Left renal pelvis (tissue), 4 donors: ENCODE measurements around the gene CGB3. TPM values are rescaled to one million over a fixed set of nuclear protein-coding genes. Genes with fewer than 3 reads are reported as not detected.
"Not testable (repeated sequence)": the region's sequence is repeated elsewhere in the genome, so short reads cannot be mapped to it uniquely, and the experiment has no call there.

Experiments
- DNase-seq, 4 donors: peaks; one replicate each; pipeline ENCODE4 v3.0.0-alpha.2; 2013; ENCODE audit warnings: low read depth in 4 of 4, low spot score in 3 of 4
- polyA plus RNA-seq, 4 donors: library from polyadenylated mRNA; unstranded; fragments of 120-200 nt; gene quantifications; one replicate each; pipeline ENCODE4 v1.2.1, GENCODE V29; 2013; ENCODE audit not compliant: insufficient read length in 4 of 4

CGB3 gene
- polyA plus RNA-seq, result under 1 TPM in 1 of 4 donors, not detected in 3; 0.26 TPM

GRCh38 chr19:49024233-49024632, at the start of gene CGB3:
Gene CGB3 (minus strand): TSS chr19:49024333. CDS start chr19:49023971, 362 bp downstream.
- DNase-seq, result not testable (repeated sequence)

- no peak for DNase-seq
Measured at GRCh38 chr19:49071860-49072547, 47.9 kb upstream of the CGB3 start.

GRCh38 chr19:49070416-49070815, 46.3 kb upstream of the CGB3 start:
- no peak for DNase-seq

GRCh38 chr19:49069026-49069425, 44.9 kb upstream of the CGB3 start:
- DNase-seq, result no peak

GRCh38 chr19:49067554-49067953, 43.4 kb upstream of the CGB3 start:
- DNase-seq, result no peak

- no peak for DNase-seq
Measured at GRCh38 chr19:49065905-49066512, 41.9 kb upstream of the CGB3 start.

DNA sequence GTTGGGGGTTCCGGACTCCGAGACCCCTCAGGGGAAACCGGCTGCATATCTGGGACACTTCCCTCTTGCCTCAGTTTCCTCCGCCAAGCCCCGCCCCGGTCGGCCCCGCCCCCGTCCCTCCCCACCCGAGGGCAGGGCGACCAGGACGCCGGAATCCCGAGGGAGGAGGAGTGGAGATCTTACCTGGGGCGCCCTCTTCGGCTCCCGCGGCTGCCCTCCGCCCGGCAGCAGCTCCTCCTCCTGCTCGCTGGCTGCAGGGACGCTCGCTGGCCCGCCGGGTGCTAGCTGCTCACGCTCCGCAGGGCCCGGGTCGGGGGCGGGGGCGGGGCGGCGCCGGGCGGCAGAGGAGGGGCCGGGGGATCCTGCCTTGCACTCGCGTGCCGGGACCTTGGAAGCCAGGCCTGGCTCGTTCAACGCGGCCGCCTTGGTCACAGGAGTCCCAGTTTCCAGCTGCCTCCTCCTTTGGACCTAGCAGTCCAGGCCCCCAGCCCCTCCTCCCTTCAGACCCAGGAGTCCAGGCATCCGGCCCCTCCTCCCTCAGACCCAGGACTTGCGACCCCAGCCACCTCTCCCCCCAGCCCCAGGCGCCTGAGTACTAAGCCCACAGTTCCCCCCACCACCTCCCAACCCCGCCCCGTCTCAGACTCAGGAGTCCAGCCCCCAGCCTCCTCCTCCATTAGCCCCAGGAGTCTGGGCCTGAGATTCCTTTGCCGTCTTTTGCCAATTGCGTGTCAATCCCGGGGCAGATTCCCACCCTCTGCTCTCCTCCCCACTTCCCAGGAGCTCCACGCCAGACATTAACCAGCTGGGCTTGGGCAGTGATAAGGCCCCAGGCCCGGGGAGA, 40.9 kb upstream of the CGB3 start, which contains the start of gene NTF4:
Gene NTF4, minus strand, starts transcription at position 51 of the 844 bp plus-strand sequence. CDS start 2,821 bp downstream, outside the sequence.
- DNase-seq, result no peak

GRCh38 chr19:49064029-49064629, 40.0 kb upstream of the CGB3 start:
- DNase-seq, result no peak

GRCh38 chr19:49061445-49061844, 37.3 kb upstream of the CGB3 start:
- no peak for DNase-seq

- DNase-seq, result no peak
Measured at GRCh38 chr19:49061000-49061399, 36.9 kb upstream of the CGB3 start.

- no peak for DNase-seq
Measured at GRCh38 chr19:49059053-49059452, 34.9 kb upstream of the CGB3 start.

GRCh38 chr19:49058562-49058961, 34.4 kb upstream of the CGB3 start:
- no peak for DNase-seq

- DNase-seq, result no peak
Measured at GRCh38 chr19:49057636-49058234, 33.6 kb upstream of the CGB3 start, which contains the start of gene CGB7. Gene CGB7 (minus strand): TSS chr19:49057749. CDS start chr19:49055375, 2,374 bp downstream.

DNA sequence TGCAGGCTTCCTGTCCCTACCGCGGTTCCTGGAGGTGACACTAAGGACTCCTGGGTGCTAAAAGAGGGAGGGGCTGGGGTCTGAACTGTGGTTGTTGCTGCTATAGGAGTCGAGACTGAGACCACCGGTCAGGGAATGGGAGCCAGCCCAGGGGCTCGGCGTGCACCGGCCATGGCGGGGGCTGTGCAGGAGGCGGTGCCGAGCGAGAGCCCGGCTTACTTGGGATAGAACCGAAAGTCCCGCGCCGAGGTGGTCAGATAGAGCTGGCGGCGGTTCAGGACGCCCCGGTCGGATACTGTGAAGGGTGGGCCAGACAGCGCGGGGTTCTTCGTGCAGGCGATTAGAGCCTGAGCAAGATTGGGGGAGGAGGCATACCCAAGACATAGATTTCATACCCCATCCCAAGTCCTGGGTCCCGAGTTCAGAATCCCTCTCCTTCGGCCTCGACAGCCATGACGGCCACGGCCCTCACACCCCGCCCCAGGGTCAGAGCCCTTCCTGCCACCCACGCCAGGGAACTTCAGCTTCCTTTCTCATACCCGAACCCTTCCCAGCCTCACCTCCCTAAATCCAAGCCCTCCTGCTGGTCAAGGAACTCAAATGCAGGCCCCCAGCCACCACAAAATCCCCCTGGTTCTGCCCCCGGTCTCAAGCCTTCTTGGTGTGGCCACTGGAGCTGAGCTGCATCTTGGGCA, 32.9 kb upstream of the CGB3 start:
- not testable (repeated sequence) for DNase-seq

- DNase-seq, result no peak
Measured at GRCh38 chr19:49056101-49056901, 32.2 kb upstream of the CGB3 start.

- DNase-seq, result not testable (repeated sequence)
Measured at GRCh38 chr19:49050376-49051033, 26.4 kb upstream of the CGB3 start.

- DNase-seq, result not testable (repeated sequence)
Measured at GRCh38 chr19:49049834-49050233, 25.7 kb upstream of the CGB3 start.

GRCh38 chr19:49049011-49049410, 24.9 kb upstream of the CGB3 start, which contains the start of gene CGB8:
Gene CGB8 (minus strand): TSS chr19:49049111. CDS start chr19:49048739, 372 bp downstream.
- DNase-seq, result not testable (repeated sequence)
